HG02970 (cell line): Measurements from ENCODE around the gene SDF2.
"Not testable (repeated sequence)": the region's sequence is repeated elsewhere in the genome, so short reads cannot be mapped to it uniquely, and the experiment has no call there.

Experiments used
- ATAC-seq: cut with Tn5 transposase; IDR thresholded peaks from one replicate; pipeline ENCODE4 v1.9.1; 2021; ENCODE audit warnings: mild to moderate bottlenecking, moderate library complexity, moderate number of reproducible peaks; ENCODE audit not compliant: unreplicated experiment, low FRiP score

Gene SDF2

DNA sequence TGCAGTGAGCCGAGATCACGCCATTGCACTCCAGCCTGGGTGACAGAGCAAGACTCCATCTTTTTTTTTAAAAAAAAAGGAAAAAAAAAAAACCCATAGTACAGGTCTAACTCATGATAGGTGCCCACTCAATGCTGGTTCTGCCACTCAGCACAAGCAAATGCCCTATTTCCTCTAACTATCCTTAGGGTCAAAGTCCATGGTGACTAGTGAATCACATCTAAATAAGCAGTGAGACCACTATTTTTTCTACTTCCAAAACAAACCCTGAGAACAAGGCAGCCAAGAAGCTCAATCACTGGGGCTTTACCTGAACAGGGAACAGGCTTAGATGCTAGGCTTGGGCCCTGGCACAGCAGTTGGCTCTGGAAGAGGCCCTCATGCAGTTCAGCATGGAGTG, 20.1 kb downstream of the SDF2 start:
- ATAC-seq: no peak

DNA sequence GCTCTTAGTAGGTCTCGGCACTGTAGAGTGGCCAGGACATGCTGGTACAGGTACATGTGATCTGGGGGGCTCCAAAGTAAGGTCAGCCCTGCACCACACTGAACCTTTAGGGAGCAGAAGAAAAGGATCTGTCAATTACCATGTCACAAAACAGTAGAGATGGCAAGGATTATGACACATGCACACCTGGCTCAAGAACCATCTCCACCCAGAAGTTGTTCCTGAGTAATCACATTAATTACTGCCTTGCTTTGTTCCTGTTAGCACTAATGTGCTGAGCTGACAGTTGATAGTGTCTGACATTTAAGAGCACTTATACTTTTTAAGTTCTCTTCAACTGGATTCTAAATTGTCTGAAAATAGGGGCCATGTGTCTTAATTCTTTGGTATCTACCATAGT, 26.2 kb downstream of the SDF2 start:
- no peak for ATAC-seq

DNA sequence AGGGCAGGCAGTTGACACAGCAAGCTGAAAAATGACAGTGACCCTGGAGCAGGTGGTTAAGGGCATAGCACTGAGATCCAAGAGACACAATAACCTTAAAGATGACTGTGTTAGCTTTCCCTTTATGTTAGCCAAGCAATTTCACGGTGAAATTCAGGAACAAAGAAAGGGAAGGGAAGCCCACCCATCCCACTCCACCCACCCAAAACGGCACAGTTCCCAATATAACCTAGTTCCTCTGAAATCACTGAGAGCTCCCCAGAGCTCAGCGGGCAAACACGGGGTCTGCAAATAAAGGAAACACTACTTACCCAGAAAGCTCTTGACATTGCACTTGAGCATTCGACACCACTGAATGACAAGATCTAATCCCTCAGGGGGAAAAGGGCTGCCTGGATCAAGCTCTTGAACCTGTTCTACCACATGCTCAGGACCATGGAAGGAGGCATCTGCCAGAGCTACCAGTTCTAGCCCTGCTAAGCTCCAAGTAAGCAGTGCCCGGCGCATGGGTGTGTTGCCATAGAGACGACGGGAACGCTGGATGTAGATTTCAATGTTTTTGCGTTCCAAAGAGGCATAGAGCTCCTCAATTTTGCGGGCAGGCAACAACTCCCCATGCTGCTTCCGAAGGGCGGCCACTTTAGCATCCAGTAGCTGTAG, 27.4 kb downstream of the SDF2 start:
- ATAC-seq: no peak

GRCh38 chr17:28626818-28627217, 34.9 kb downstream of the SDF2 start:
- no peak for ATAC-seq

- no peak for ATAC-seq
These were observed 37.6 kb downstream of the SDF2 start for GRCh38 chr17:28624148-28624547.

DNA sequence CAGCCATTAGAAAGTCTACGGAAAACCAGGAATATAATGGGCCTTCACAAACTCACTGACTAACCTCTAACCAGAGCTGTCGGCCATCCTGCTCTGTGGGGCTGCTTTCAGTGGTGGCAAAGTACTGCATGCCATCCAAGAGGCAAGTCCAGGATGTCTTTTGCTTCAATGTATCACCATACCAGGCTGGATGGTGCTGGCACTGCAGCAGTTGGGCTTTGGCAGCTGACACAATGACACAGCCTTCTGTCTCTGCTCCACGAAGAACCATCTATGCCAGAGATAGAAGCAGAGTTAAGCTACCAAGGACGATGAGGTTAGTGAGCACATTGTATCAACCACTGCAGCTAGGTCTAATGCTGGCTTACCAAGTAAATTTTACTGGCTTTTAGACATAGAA, 38.0 kb downstream of the SDF2 start:
- no peak for ATAC-seq

DNA sequence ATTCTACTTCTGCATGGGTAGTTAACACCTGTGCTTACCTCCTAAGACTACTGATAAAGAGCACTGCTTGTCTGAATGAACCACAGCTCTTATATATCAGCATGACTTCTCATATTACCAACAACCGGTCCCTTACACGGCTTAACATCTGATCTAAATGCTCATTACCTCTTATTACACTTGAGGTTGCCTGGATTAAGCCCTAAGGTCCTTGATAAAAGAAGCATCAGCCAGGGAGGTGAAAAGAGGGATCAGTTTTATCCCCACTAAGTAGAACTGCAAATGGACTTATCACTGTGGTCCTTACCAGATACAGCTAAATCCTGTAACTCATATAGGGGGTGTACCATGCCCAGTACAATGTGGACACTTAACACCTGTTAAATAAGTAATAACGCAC, 39.5 kb downstream of the SDF2 start:
- ATAC-seq: no peak

- no peak for ATAC-seq
These were observed 41.7 kb downstream of the SDF2 start for GRCh38 chr17:28620010-28620409.

DNA sequence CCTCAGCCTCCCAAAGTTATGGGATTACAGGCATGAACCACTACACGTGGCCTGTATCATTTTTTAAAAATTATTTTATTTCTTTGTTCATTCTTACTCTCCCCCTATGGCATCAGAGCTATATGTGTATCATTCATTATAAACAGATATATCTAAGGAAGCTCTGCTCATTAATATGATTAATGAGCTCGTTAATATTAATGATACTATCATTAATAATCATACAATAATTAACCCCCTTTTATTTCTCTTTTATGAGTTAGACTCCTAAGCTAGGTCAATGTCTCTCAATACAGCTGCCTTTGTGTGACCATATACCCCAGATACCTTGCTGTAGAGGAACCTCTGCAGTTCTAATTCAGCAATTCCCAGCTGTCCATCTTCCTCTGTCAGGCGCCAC, 43.2 kb downstream of the SDF2 start:
- ATAC-seq: no peak

DNA sequence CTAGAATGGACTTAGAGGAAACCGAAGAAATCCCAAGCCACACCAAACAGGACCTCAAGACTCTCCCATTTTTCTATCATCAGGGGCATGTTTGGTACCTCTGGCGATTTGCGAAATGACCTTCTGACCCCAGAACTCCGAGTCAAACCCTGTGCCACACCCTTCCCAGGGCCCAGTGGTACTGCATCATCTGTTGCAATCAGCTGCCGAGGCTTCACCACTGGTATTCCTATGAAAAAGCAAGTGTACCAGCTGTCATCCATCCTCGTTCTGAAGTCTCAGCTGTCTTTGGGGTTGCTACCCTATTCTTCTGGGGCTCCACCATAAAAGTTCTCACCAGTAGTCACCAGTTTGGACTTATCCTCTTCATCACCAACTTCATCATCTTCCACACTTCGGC, 45.4 kb downstream of the SDF2 start:
- ATAC-seq: no peak

DNA sequence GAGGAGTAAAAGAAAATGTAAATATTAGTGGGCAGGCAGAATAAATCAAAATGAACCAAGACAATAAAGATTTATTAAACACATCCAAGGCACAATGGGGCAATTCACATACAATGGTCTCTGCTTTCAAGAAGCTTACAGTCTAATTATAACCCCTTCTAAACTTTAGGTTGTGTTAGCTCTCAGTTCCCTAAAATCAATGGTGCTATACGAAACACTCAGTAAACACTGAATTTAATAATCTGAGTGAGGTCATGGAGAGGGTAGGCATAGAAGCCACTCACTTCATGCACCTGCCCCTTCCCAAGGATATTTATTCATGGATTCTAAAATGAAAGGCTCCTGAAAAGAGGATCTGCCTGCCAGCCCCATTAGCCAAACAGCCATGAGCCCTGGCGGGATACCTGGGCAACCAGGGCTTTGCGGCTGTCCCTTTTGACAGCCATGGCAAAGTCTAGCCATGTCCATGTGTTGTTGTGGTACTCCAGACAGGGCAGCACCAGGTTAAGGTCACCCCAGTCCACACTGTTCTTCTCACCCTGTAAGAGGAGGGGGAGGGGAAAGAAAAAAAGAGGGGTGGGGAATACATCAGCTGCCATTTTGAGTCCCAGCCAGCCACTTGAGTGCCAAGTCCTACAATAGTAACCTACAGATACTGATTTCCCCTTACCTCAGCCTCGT, 46.3 kb downstream of the SDF2 start:
- no peak for ATAC-seq

- ATAC-seq: no peak
These were observed 47.8 kb downstream of the SDF2 start, which contains the start of gene RSKR for GRCh38 chr17:28613931-28614381. RSKR (minus strand) TSS chr17:28614185; CDS start chr17:28614161, 24 bp downstream.

GRCh38 chr17:28612936-28613872, 48.5 kb downstream of the SDF2 start:
- no peak for ATAC-seq

- no peak for ATAC-seq
These were observed 49.2 kb downstream of the SDF2 start for GRCh38 chr17:28612531-28612930.

- no peak for ATAC-seq
These were observed 51.3 kb downstream of the SDF2 start for GRCh38 chr17:28610376-28610775.

- ATAC-seq: not testable (repeated sequence)
These were observed 57.7 kb downstream of the SDF2 start for GRCh38 chr17:28604031-28604430.

DNA sequence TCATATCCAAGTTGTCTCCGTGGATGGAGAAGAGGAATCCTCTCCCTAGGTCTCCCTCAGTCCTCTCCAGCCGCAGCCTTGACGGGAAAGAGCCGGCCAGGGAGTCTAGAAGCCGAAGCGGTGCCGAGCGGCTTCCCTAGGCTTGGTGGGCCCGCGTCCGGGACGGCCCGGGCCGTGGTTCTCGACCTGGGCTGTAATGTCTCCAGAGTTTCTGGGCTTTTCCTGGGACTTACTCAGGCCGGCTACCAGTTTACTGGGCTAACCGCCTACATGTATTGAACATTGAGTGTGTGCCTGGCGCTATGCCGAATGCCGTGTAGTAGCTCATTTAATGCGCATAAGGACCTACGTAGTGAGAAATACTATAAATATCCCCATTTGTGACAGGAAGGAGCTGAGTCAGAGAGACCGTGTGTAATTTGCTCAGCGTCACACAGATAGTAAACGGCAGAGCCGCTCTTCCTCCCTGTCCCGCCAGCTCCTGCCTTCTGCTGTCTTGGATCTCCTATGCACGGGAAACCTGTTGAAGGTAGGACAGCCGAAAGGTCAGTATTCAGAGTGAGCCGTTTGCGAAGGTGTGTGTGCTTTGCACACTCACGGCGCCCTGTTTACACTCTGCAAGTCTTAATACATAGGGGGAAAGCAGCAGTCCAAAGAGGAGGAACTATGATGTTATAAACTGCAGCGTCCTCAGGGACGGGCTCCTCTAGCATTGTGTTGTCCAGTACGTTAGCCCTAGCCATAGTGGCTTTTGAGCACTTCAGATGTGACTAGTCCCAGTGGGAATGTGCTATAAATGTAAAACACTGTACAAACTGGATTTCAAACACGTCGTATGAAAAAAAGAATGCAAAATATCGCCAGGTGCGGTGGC, 62.2 kb downstream of the SDF2 start:
- ATAC-seq: peak; percentile 32

DNA sequence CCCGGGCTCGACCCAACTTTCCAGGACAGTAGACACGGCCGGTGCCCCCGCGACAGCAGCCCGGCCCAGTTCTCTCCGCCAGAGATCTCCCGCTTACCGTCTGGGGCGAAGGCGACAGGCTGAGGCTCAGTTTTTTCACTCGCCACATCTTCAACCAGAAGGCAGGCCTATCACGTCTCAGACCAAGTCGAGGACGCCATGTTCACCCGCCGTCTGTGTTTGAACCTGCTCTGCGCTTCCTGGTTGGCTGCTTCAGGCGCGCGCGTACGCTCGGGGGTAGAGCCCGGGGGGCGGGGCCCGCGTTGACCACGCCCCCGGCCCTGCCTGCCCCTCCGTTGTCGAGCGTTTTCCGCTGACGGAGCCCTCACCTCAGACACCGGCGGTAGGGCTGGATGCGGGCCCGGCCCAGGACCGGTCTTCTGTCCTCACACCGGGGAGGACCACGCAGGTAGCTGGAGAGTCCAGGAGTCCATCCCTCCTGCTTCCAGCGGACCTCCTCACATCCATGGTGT, 62.9 kb downstream of the SDF2 start, which contains the start of gene SPAG5:
Gene SPAG5 (minus strand): TSS at position 227 of the 512 bp plus-strand sequence. CDS start 79 bp downstream, at position 148.
- peak; percentile 85 for ATAC-seq

DNA sequence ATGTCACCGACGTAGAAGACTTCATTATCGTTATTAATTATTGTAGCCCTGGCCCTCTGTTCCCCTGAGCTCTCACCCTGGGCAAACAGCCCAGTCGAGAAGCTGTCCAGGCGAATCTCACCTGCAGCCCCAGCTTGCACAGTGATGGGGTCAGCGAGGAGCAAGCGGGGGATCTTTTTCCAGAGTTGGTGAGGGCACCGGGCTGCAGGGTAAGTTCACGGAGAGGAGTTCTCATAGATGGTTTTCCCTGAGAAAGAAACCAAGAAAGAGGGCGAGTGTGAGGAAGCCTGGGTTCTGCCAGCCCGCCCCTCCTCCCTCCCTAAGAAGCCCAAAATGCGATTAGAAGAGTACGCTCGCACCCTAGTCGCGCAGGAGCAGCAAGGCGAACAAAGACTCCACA, 63.3 kb downstream of the SDF2 start:
- no peak for ATAC-seq
